Activated gamma-delta T cell (primary cell): ENCODE results near the gene EHD2.
"Not testable (repeated sequence)": the region's sequence is repeated elsewhere in the genome, so short reads cannot be mapped to it uniquely, and the experiment has no call there.

Source experiments
- DNase-seq: peaks from one replicate; lab custom pipeline; 2025; lab: John Stamatoyannopoulos, UW
- total RNA-seq, 2 donors: gene quantifications; one replicate each; lab custom pipeline; 2026; lab: John Stamatoyannopoulos, UW

The EHD2 gene, protein sequence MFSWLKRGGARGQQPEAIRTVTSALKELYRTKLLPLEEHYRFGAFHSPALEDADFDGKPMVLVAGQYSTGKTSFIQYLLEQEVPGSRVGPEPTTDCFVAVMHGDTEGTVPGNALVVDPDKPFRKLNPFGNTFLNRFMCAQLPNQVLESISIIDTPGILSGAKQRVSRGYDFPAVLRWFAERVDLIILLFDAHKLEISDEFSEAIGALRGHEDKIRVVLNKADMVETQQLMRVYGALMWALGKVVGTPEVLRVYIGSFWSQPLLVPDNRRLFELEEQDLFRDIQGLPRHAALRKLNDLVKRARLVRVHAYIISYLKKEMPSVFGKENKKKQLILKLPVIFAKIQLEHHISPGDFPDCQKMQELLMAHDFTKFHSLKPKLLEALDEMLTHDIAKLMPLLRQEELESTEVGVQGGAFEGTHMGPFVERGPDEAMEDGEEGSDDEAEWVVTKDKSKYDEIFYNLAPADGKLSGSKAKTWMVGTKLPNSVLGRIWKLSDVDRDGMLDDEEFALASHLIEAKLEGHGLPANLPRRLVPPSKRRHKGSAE
- 0 to 0.57 reads per million in 2 donors for total RNA-seq

DNA sequence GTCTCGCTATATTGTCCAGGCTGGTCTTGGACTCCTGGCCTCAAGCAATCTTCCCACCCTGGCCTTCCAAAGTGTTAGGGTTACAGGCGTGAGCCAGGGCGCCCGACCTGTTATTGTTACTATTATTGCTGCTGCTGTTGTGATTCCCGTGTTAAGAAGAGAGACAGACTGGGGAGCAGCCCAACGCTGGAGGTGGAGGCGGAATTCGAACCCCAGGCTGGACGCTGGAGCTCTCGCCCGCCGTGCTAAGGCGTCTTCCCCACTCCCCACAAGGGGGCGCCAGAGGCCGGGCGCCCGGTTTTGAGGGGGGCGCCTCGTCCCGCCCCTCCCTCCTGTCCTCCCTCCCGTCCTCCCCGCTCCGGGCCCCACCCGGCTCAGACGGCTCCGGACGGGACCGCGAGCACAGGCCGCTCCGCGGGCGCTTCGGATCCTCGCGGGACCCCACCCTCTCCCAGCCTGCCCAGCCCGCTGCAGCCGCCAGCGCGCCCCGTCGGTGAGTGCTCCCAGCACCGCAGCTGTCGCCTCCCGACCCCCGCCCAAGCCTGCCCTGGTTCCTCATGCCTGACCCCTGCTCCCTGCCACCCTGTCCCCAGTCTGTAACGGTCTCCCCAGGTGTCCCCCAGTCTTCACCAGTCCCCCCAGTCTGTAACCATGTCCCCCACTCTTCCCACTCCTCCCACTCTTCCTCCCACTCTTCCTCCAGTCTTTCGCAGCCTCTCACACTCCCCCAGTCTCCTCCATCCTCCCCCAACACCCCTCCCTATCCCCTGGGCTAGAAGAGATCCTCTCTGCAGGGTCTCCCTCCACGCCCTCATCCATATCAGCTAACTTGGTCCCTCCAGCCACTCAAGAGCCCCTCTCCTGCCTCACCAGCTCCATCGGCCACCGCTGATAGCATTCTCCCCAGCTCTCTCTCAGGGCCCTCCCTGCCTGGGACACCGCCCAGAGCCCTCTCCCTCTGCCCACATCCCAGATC, at the start of gene EHD2:
EHD2 (plus strand) TSS at position 377 of the 976 bp plus-strand sequence. CDS start 3,191 bp downstream, outside the sequence.
- no peak for DNase-seq

DNA sequence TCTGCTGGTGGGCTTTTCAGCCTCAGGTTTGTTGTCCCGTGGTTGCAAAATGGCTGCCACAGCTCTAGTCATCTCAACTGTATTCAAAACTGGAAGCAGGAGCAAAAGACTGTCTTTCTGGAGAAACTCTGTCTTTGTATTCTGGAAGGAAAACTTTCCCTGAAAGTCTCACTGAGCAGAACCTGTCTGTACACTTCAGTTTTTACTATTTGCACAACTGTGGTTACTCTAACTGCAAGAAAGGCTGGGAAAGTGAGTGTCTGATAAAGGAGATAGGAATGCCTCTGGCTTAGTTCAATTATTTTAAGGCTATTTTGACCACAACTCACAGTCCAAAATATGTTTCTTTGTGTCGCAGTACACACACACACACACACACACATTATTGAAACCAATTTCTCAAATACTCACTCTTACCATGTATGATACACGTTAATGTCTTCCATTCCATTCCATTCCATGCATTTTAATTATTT, 49.7 kb upstream of the EHD2 start:
- no peak for DNase-seq

DNA sequence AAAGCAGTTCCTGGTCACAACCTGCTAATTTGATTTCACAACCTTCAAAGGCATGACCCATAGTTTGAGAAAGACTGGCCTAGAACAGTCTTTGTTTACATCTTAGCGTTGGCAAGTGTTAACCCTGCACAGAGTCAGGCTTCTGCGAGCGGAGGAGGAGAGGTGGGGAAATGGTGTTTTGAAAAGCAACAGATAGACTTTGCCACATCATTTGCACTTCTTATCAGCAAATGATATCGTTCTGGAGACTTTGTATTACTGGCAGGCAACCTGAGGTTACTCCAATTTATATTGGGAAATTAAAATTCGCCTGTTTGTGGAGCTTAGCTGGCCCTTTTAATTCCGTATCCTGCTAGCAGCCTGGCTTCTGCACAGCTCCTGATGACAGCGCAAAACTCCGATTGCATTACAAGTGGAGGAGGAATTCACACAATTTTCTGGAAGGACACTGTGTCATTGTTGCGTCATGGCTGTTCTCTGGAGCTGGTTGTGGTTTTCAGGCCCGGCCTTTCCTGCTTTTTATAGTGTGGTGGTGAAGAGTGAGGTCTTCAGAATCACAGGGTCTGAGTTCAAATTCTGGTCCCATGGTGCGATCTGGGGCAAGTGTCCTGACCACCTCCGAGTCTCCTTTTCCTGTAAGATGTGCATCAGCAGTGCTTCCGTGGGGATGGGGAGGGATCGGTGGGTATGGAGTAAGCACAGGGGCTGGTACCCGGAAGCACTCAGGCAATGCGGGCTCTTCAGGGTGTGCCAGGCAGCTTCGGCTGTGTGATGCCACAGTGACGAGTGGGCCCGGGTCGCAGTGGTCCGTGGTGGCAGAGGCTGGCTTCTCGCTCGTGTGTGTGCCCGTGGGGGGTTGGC, 49.1 kb upstream of the EHD2 start:
- DNase-seq, result no peak

DNA sequence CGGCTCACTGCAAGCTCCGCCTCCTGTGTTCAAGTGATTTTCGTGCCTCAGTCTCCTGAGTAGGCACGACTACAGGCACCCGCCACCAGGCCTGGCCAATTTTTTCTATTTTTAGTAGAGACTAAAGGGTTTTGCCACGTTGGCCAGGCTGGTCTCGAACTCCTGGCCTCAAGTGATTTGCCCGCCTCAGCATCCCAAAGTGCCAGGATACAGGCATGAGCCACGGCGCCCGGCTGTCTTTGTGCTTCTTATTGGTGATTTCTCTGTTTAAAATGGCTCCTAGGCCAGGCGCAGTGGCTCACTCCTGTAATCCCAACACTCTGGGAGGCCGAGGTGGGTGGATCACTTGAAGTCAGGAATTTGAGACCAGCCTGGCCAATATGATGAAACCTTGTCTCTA, 44.7 kb upstream of the EHD2 start:
- not testable (repeated sequence) for DNase-seq

DNA sequence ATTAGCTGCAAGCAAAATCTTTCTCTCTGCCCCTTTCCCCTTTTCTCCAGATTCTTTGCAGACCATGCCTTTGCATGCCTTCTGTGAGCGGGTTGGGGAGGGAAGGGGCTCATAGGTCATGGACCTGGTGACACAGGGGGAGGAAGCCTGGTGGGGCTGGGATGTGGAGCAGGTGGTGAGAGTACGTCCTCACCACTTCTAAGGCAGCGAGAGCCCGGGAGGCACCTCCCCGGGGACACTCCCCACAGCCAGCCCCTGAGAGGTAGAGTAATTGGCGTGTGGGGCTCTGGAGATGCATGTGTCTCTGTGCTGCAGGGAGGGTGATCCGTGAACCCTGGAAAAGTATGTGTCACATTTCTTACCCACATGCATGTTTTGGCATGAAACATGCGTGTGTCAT, 42.5 kb upstream of the EHD2 start:
- DNase-seq, result no peak

DNA sequence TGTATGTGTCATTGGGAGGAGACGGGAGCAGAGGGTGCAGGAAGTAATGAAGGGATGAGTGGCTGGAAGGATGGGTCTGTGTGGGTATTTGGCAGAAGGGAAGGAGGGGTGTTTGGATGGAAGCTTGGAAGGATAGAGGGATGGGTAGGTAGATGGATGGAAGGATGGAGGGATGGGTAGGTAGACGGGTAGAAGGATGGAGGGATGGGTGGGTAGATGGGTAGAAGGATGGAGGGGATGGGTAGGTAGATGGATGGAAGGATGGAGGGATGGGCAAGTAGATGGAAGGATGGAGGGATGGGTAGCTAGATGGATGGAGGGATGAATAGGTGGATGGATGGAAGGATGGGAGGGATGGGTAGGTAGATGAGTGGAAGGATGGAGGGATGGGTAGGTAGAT, 41.7 kb upstream of the EHD2 start:
- no peak for DNase-seq

DNA sequence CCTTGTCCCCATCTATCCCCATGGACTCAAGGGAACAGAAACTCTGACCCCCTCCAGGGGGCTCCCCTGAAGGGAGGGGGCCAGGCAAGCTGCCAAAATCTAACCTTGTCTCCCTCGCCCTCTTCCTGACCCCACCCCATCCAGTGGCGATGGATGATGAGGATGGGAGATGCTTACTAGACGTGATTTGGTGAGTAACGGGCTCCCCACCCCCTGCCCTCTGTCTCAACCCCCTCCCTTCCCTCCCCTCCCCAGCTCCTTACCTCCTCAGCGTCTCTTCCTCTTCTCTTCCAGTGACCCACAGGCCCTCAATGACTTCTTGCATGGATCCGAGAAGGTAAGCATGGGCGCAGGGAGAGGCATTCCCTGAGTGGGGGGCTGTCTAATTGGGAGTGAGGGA, 39.8 kb upstream of the EHD2 start:
- DNase-seq, result no peak

DNA sequence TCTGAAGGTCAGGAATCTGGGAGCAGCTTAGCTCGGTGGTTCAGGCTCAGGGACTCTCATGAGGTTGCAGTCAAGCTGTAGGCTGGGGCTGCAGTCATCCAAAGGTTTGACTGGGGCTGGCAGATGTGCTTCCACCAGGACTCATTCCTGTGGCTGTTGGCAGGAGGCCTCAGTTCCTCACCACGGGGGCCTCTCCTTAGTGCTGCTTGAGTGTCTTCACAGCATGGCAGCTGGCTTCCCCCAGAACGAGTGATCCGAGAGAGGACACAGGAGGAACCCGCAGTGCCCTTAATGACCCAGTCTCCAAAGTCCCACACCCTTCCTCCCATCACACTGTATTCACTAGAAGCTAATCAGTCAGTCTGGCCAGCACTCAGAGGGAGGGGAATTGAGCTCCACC, 38.7 kb upstream of the EHD2 start:
- no peak for DNase-seq

DNA sequence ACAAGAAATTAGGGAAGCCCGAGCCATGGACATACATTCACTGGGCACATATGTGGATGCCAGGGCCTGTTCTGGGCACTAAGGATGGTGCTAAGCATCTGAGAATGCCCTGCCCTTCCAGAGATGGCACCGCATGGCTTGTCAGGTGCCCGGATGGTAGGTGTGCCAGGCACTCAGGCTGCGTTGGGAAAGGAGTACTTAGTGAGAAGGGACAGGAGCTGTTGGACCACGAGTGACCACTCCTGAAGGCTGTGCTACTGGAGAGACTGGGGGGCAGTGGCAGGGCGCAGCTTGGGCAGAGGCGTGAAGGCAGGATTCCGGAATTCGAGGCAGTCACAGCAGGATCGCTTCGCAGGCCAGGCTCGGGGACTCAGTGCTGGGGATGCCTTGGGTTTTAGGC, 38.0 kb upstream of the EHD2 start:
- no peak for DNase-seq

DNA sequence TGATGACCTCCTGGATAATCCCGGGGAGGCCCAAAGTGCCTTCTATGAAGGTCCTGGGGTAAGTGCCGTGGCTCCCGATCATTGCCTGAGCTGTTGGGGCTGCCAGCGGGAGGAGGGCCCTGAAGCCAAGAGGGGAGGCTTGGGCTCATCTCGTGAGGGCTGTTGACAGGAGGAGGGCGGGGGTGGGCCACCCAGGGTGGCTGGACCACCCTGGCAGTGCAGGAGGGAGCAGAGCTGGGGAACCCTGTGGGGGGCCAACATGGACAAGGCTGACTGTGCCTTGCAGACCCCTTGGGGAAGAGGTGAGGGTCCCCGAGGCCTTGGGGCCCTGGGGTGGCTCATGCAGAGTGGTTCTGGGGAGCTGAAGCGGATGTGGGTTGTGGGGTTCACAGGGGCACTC, 37.4 kb upstream of the EHD2 start:
- no peak for DNase-seq

DNA sequence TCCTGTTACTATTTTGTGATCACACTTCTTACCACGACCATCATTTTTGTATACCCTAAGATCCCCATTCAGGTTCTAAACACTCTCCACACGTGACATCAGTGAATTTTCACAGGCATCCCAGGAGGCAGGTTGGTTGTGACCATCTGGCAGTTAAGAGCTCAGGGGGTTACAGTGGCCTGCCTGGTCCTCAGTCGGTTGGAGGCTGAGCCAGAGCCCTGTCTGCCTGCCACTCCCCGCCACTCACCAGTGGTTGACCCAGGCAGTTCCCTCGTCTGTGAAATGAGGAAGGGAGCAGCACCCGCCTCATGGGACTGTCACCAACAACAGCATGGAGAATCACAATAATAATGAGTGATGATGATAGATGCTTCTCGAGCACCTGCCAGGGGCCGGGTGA, 36.4 kb upstream of the EHD2 start:
- no peak for DNase-seq

DNA sequence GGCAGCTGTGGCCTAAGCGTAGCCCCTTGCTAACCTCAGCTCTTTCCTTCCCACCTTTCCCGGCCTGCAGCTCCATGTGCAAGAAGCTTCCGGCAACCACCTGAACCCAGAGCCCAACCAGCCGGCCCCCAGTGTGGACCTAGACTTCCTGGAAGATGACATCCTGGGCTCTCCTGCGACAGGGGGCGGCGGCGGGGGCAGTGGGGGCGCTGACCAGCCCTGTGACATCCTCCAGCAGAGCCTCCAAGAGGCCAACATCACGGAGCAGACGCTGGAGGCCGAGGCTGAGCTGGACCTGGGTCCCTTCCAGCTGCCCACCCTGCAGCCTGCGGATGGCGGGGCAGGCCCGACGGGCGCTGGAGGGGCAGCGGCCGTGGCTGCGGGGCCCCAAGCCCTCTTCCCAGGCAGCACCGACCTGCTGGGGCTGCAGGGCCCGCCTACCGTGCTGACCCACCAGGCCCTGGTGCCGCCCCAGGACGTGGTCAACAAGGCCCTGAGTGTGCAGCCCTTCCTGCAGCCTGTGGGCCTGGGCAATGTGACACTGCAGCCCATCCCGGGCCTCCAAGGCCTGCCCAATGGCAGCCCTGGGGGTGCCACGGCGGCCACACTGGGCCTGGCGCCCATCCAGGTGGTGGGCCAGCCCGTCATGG, 33.8 kb upstream of the EHD2 start:
- no peak for DNase-seq

DNA sequence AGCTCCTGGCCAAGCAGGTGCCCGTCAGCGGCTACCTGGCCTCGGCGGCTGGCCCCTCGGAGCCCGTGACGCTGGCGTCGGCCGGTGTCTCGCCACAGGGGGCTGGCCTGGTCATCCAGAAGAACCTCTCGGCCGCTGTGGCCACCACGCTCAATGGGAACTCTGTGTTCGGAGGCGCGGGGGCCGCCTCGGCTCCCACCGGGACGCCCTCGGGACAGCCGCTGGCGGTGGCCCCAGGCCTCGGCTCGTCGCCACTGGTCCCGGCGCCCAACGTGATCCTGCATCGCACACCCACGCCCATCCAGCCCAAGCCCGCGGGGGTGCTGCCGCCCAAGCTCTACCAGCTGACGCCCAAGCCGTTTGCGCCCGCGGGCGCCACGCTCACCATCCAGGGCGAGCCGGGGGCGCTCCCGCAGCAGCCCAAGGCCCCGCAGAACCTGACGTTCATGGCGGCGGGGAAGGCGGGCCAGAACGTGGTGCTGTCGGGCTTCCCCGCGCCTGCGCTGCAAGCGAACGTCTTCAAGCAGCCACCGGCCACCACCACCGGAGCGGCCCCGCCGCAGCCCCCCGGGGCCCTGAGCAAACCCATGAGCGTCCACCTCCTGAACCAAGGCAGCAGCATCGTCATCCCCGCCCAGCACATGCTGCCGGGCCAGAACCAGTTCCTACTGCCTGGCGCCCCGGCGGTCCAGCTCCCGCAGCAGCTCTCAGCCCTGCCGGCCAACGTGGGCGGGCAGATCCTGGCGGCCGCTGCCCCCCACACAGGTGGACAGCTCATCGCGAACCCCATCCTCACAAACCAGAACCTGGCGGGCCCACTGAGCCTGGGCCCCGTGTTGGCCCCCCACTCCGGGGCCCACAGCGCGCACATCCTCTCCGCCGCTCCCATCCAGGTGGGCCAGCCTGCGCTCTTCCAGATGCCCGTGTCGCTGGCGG, 33.0 kb upstream of the EHD2 start:
- no peak for DNase-seq

DNA sequence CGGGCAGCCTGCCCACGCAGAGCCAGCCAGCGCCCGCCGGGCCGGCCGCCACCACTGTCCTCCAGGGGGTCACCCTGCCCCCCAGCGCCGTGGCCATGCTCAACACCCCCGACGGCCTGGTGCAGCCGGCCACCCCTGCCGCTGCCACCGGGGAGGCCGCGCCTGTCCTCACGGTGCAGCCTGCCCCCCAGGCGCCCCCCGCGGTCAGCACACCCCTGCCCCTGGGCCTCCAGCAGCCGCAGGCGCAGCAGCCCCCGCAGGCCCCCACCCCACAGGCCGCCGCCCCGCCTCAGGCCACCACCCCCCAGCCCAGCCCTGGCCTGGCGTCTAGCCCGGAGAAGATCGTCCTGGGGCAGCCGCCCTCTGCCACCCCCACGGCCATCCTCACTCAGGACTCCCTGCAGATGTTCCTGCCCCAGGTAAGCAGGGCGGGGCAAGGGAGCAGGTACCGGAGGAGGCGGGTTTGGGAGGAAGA, 32.3 kb upstream of the EHD2 start:
- DNase-seq, result no peak

DNA sequence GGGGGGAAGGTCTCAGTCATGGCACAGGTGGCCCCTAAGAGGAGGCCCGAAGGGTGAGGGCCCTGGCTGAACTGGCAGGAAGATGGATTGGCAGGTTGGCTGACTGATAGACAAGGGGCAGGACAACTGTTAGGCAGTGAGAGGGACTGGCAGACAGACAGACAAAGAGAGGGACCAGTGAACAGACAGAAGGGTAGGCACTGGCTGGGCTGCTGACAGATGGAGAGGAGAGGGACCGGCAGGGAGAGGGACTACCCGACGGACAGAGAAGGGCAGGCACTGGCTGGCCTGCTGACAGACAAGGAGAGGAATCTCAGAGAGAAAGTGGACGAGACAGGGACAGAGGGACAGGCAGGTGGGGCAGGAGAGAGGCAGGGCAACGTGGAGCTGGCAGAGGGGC, 31.8 kb upstream of the EHD2 start:
- DNase-seq, result no peak

DNA sequence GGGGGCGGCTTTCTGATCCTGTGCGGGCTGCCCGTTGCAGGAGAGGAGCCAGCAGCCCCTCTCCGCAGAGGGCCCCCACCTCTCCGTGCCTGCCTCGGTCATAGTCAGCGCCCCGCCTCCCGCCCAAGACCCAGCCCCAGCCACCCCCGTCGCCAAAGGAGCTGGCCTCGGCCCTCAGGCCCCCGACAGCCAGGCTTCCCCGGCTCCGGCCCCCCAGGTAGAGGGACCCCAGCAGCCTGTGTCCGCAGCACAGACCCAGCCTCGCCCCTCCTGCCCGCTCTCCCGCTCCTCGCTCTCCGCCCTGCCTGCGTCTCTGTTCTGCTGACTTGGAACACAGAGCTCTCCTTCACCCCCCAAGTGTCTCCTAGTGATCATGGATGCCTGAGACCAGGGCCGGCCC, 31.3 kb upstream of the EHD2 start:
- no peak for DNase-seq

DNA sequence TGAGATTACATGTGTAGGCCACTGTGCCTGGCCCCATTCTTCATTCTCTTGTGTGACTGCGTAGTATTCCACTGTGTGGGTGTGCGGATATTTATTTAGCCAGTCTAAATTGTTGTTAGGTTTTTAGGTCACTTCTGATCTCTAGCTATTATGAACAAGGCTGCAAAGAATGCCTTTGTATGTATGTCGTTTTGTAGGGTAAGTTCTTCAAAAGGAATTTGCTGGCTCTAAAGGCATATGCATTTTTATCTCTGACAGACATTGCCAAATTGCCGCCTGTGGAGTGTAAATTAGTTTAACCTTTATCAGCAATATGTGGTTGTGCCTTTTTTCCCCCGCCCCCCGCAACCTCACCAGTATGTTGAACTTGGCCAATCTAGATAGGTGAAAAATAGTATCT, 30.3 kb upstream of the EHD2 start:
- DNase-seq, result no peak

DNA sequence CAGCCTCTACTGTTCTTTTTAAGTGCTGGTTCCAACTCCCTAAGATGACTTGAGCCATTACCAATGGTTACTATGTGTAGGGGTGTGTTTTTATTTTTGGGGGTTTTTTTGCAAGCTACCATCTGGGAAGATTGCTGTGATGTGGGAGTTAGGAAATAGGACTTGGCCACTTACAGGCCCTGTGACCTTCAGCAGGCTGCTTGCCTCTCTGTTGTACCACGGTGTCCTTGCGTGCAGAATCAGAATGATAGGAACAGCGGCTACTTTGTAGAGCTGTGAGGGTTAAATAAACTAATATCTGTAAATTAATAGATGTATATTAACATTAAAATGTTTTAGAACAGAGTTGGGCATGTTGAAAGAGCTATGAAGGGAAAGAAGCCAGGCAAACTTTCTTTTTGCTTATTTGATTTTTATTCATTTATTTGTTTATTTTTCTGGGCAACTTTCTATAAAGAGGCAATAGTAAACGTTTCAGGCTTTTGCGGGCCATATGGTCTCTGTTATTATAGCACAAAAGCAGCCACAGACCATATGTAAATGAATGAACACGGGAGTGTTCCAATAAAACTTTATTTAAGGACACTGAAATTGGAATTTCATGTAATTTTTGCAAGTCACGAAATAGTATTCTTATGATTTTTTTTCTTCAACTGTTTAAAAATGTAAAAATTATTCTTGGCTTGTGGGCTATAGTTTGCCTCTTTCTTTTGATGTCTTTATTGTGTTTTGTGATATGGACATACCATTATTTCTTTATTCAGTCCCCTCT, 26.4 kb upstream of the EHD2 start:
- no peak for DNase-seq

DNA sequence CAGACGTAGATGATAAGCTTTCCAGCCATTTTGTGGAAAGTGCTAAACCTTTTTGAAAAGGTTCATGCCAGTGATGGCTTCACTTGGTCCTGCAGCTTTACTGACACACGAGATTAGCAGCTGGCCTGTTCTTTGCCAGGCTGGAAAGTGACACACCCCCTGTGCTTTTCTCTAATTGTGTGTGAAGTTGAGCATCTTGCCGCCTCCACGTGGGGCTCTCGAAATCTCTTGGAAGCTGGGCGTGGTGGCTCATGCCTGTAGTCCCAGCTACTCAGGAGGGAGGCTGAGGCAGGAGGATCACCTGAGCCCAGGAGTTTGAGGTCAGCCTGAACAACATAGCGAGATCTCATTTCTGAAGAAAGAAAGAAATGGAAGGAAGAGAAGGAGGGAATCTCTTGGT, 25.3 kb upstream of the EHD2 start:
- no peak for DNase-seq
